HEK293T (cell line): ENCODE results near the gene PSMA3.

Experiments
- CTBP1 ChIP-seq: fragments of 450-650 bp; IDR thresholded peaks from 2 replicates; pipeline ENCODE4 v1.6.1; 2016; ENCODE audit warnings: borderline replicate concordance
- ELF4 ChIP-seq: fragments of 450-650 bp; IDR thresholded peaks from 2 replicates; pipeline ENCODE4 v1.6.1; 2017; ENCODE audit warnings: antibody characterized with exemption
- FOXA1 ChIP-seq: fragments of 450-650 bp; IDR thresholded peaks from 2 replicates; pipeline ENCODE4 v1.6.1; 2016; ENCODE audit warnings: mild to moderate bottlenecking
- PKNOX1 ChIP-seq: fragments of 450-650 bp; IDR thresholded peaks from 2 replicates; pipeline ENCODE4 v1.6.1; 2016
- SP1 ChIP-seq: fragments of 450-650 bp; IDR thresholded peaks from 2 replicates; pipeline ENCODE4 v1.6.1; 2017
- TARDBP ChIP-seq: fragments of 450-650 bp; IDR thresholded peaks from 2 replicates; pipeline ENCODE4 v1.6.1; 2016
- ZNF384 ChIP-seq: fragments of 450-650 bp; IDR thresholded peaks from 2 replicates; pipeline ENCODE4 v1.6.1; 2016

GRCh38 chr14:58276208-58276607 is 31.6 kb downstream of the PSMA3 start:
- TF ChIP-seq ZNF384 (no peak), FOXA1 (no peak), CTBP1 (no peak), SP1 (no peak), TARDBP (no peak), ELF4 (no peak), PKNOX1 (no peak)
